Panc1 (cell line): ENCODE data around the gene C13orf42. TPM values are rescaled to one million over a fixed set of nuclear protein-coding genes. Genes with fewer than 3 reads are reported as not detected.

Experiments
- ATAC-seq: fragments of 200-7000 bp; cut with Tn5 transposase; 2 replicates; pipeline ENCODE4 v1.9.1; 2020; ENCODE audit warnings: mild to moderate bottlenecking, moderate library complexity
- BruUV-seq: library from RNA; stranded (reverse); fragments of 400-500 nt; replicated peaks from 2 replicates; lab custom pipeline; 2021; lab: Mats Ljungman, UMichigan
- CTCF ChIA-PET: fragments of 300-600 bp; sonication (Branson Sonifier 250); formaldehyde crosslinking; loops from one replicate; lab custom pipeline; 2022; ENCODE audit warnings: antibody characterized with exemption; lab: Charles Lee
- POLR2A ChIA-PET: fragments of 300-600 bp; sonication (Branson Sonifier 250); formaldehyde crosslinking; loops from one replicate; lab custom pipeline; 2022; ENCODE audit warnings: antibody characterized with exemption; lab: Charles Lee
- DNase-seq: peaks from one replicate; pipeline ENCODE4 v3.0.0-alpha.2; 2010; ENCODE audit warnings: low read depth, low spot score
- H3K27ac ChIP-seq: 2 replicates; pipeline ENCODE4 v1.5.1; 2011; ENCODE audit warnings: mild to moderate bottlenecking, low read length, inconsistent platforms
- H3K27me3 ChIP-seq: fragments of 200-500 bp; sonication (Bioruptor generic); 2 replicates; pipeline ENCODE4 v1.6.0; 2014; ENCODE audit warnings: low read length, inconsistent platforms; ENCODE audit not compliant: control insufficient read depth, insufficient read depth
- H3K36me3 ChIP-seq: fragments of 200-500 bp; sonication (Bioruptor generic); 2 replicates; pipeline ENCODE4 v1.5.1; 2014; ENCODE audit warnings: inconsistent platforms, mild to moderate bottlenecking, low read length, moderate library complexity; ENCODE audit not compliant: control insufficient read depth, insufficient read depth
- H3K4me1 ChIP-seq: 2 replicates; pipeline ENCODE4 v1.5.1; 2011; ENCODE audit warnings: inconsistent platforms, mild to moderate bottlenecking, low read length, moderate library complexity; ENCODE audit not compliant: control insufficient read depth, insufficient read depth
- H3K4me3 ChIP-seq, 2 experiments: 2 replicates each; pipeline ENCODE4 v1.5.1; 2011 to 2012; ENCODE audit warnings: low read depth in 2 of 2, low read length in 2 of 2, mild to moderate bottlenecking in 2 of 2, inconsistent platforms in 1 of 2, moderate library complexity in 1 of 2
- H3K9me3 ChIP-seq: fragments of 200-500 bp; sonication (Bioruptor generic); 2 replicates; pipeline ENCODE4 v1.5.1; 2014; ENCODE audit warnings: low read depth, mild to moderate bottlenecking, inconsistent platforms, low read length, moderate library complexity; ENCODE audit not compliant: control insufficient read depth, insufficient read depth
- CTCF ChIP-seq: fragments of 450-650 bp; IDR thresholded peaks from 2 replicates; pipeline ENCODE4 v1.5.1; 2017; ENCODE audit warnings: mild to moderate bottlenecking
- POLR2AphosphoS5 ChIP-seq: IDR thresholded peaks from 2 replicates; pipeline ENCODE4 v1.6.1; 2012; ENCODE audit warnings: mild to moderate bottlenecking, low read depth, low read length, moderate library complexity
- REST ChIP-seq, 2 experiments: IDR thresholded peaks; 2 replicates each; pipeline ENCODE4 v1.6.1; 2011 to 2012; ENCODE audit warnings: low read depth in 2 of 2, control low read depth in 1 of 2, low read length in 1 of 2, mild to moderate bottlenecking in 1 of 2, moderate library complexity in 1 of 2; ENCODE audit not compliant: insufficient read depth in 1 of 2
- SIN3A ChIP-seq: IDR thresholded peaks from 2 replicates; pipeline ENCODE4 v1.6.1; 2012; ENCODE audit warnings: low read depth, mild to moderate bottlenecking, low read length, moderate library complexity, borderline replicate concordance; ENCODE audit not compliant: insufficient read depth
- TCF7L2 ChIP-seq: IDR thresholded peaks from 2 replicates; pipeline ENCODE4 v1.6.1; 2011; ENCODE audit warnings: mild to moderate bottlenecking, low read depth, low read length, inconsistent platforms
- in situ Hi-C: cut with HindIII; loops from 2 replicates; pipeline ENCODE4 v1.10.0; 2016; ENCODE audit warnings: low sequenced_read_pairs, low pct_unique_long_range_greater_than_20kb
- intact Hi-C: fragments of 100-400 bp; cut with micrococcal nuclease; formaldehyde crosslinking; loops from one replicate; pipeline ENCODE4 v1.10.0; 2022; ENCODE audit not compliant: unreplicated experiment
- total RNA-seq: library from RNA; stranded (reverse); gene quantifications from one replicate; pipeline ENCODE4 v1.2.1, GENCODE V29; 2021; ENCODE audit not compliant: unreplicated experiment

The C13orf42 gene
- total RNA-seq, 1 experiment from 2014 or later, result not detected

- ChIA-PET CTCF (interaction anchor here (0.6 kb wide), 1 partner anchor 218 kb away, joined by 3 read pairs; no protein-coding TSS in a partner anchor), POLR2A (interaction anchor here (0.6 kb wide), 1 partner anchor 684 kb away, joined by 10 read pairs; no protein-coding TSS in a partner anchor)
- intact Hi-C loops (no loop called here), in situ Hi-C loops (no loop called here)
- H3K4me3 ChIP-seq, result no peak overlapping the region
- ATAC-seq, result no peak
- no peaks in the 10 kb centered on the region for H3K9me3 ChIP-seq
- TF ChIP-seq POLR2AphosphoS5, result no peak
- no peak for TF ChIP-seq TCF7L2
- TF ChIP-seq CTCF, result no peak
- TF ChIP-seq REST (IDR thresholded peaks at IDR 0.05; ENCODE audit: insufficient read depth in 1 of 2, low read depth in 2 of 2, low read length in 1 of 2), result no peak
- no peak for TF ChIP-seq SIN3A
- H3K27me3 ChIP-seq, result no peaks in the 10 kb centered on the region
- BruUV-seq, result no TSS peak
- no peaks in the 10 kb centered on the region for H3K36me3 ChIP-seq
- H3K27ac ChIP-seq, result no peak overlapping the region
- no peak for DNase-seq
- H3K4me1 ChIP-seq, result peaks cover 2% of the 10 kb centered on the region; the same call in 1 of the 2 replicates
Observed at GRCh38 chr13:51068501-51068900, 42.6 kb downstream of the C13orf42 start.

- Histone ChIP-seq H3K9me3 (no peaks in the 10 kb centered on the region), H3K27me3 (no peaks in the 10 kb centered on the region), H3K4me1 (peaks cover 2% of the 10 kb centered on the region; the same call in 1 of the 2 replicates), H3K27ac (no peak overlapping the region), H3K36me3 (no peaks in the 10 kb centered on the region), H3K4me3 (no peak overlapping the region)
- in situ Hi-C loops (no loop called here), intact Hi-C loops (no loop called here)
- ChIA-PET CTCF (no interaction called here), POLR2A (no interaction called here)
- TF ChIP-seq SIN3A, result no peak
- TF ChIP-seq TCF7L2, result no peak
- TF ChIP-seq REST (IDR thresholded peaks at IDR 0.05; ENCODE audit: insufficient read depth in 1 of 2, low read depth in 2 of 2, low read length in 1 of 2), result no peak
- TF ChIP-seq CTCF, result no peak
- TF ChIP-seq POLR2AphosphoS5, result no peak
- no peak for ATAC-seq
- no TSS peak for BruUV-seq
- no peak for DNase-seq
Observed at GRCh38 chr13:51067706-51068105, 43.4 kb downstream of the C13orf42 start.
